Measurements from ENCODE around the gene GCNT1. TPM values are rescaled to one million over a fixed set of nuclear protein-coding genes. Genes with fewer than 3 reads are reported as not detected.
"Not testable (repeated sequence)": the region's sequence is repeated elsewhere in the genome, so short reads cannot be mapped to it uniquely, and the experiment has no call there.

Gene GCNT1
- total RNA-seq, 1 experiment from 2014 or later = 15.3 TPM

GRCh38 chr9:76529653-76530052, 70.7 kb downstream of the GCNT1 start:
- POLR2A ChIA-PET (ENCODE audit: unreplicated experiment) = no interaction called here

GRCh38 chr9:76530458-76531110, 71.6 kb downstream of the GCNT1 start:
- Histone ChIP-seq H3K9me2 (ENCODE audit: insufficient read depth) (no peaks in the 10 kb centered on the region), H3K79me2 (ENCODE audit: low read depth) (no peaks in the 10 kb centered on the region), H2AFZ (no peak overlapping the region; the same call in 1 of the 2 replicates), H3K4me2 (peak overlapping the region; percentile 32; the same call in 1 of the 2 replicates), H3F3A (ENCODE audit: insufficient read depth, low read depth) (peaks cover 7% of the 10 kb centered on the region; the same call in 1 of the 2 replicates), H3K36me3 (ENCODE audit: low read depth) (no peaks in the 10 kb centered on the region), H3K4me3 (no peak overlapping the region), H4K20me1 (ENCODE audit: insufficient read depth) (no peaks in the 10 kb centered on the region), H3K9me3 (ENCODE audit: insufficient read depth, low read depth) (no peaks in the 10 kb centered on the region), H3K27ac (peak overlapping the region; percentile 45; the same call in 1 of the 2 replicates), H3K4me1 (replicated peaks; ENCODE audit: insufficient read depth) (peaks cover 24% of the 10 kb centered on the region), H3K27me3 (ENCODE audit: insufficient read depth, low read depth) (no peaks in the 10 kb centered on the region)
- ChIA-PET CTCF (interaction anchor here (0.7 kb wide), 1 partner anchor 194 kb away, joined by 5 read pairs; no protein-coding TSS in a partner anchor), POLR2A (ENCODE audit: unreplicated experiment) (no interaction called here)
- DNase-seq = no peak
- TF ChIP-seq CTCF (conservative IDR thresholded peaks at IDR 0.05) (no peak), EZH2 (IDR thresholded peaks at IDR 0.05; ENCODE audit: low read depth) (no peak)
- no TSS peak for BruUV-seq (replicated peaks)
- intact Hi-C loops (cut with micrococcal nuclease; ENCODE audit: unreplicated experiment) = no loop called here

More at GRCh38 chr9:76529653-76530052, 70.7 kb downstream of the GCNT1 start:
- intact Hi-C loops (cut with micrococcal nuclease; ENCODE audit: unreplicated experiment) = no loop called here
- peaks cover 8% of the 10 kb centered on the region; the same call in 1 of the 2 replicates for H3F3A ChIP-seq (ENCODE audit: insufficient read depth, low read depth)
- no peaks in the 10 kb centered on the region for H3K9me2 ChIP-seq (ENCODE audit: insufficient read depth)
- BruUV-seq (replicated peaks) = no TSS peak
- TF ChIP-seq EZH2 (IDR thresholded peaks at IDR 0.05; ENCODE audit: low read depth) (no peak), CTCF (conservative IDR thresholded peaks at IDR 0.05) (no peak)
- H2AFZ ChIP-seq = no peak overlapping the region
- peaks cover 28% of the 10 kb centered on the region for H3K4me1 ChIP-seq (replicated peaks; ENCODE audit: insufficient read depth)
- no peaks in the 10 kb centered on the region for H3K27me3 ChIP-seq (ENCODE audit: insufficient read depth, low read depth)
- no peaks in the 10 kb centered on the region for H3K36me3 ChIP-seq (ENCODE audit: low read depth)
- CTCF ChIA-PET = no interaction called here
- H3K4me2 ChIP-seq = no peak overlapping the region
- no peak for DNase-seq
- no peak overlapping the region for H3K27ac ChIP-seq
- no peaks in the 10 kb centered on the region for H3K9me3 ChIP-seq (ENCODE audit: insufficient read depth, low read depth)
- H3K79me2 ChIP-seq (ENCODE audit: low read depth) = no peaks in the 10 kb centered on the region
- H4K20me1 ChIP-seq (ENCODE audit: insufficient read depth) = no peaks in the 10 kb centered on the region
- H3K4me3 ChIP-seq = no peak overlapping the region

GRCh38 chr9:76531231-76531780, 72.3 kb downstream of the GCNT1 start:
- CTCF ChIA-PET = no interaction called here

GRCh38 chr9:76532877-76533276, 73.9 kb downstream of the GCNT1 start:
- H3F3A ChIP-seq (ENCODE audit: insufficient read depth, low read depth); H3K27me3 ChIP-seq (ENCODE audit: insufficient read depth, low read depth); H3K27ac ChIP-seq; H3K9me3 ChIP-seq (ENCODE audit: insufficient read depth, low read depth); DNase-seq; H2AFZ ChIP-seq; H3K9me2 ChIP-seq (ENCODE audit: insufficient read depth); H4K20me1 ChIP-seq (ENCODE audit: insufficient read depth); POLR2A ChIA-PET (ENCODE audit: unreplicated experiment); intact Hi-C loops (cut with micrococcal nuclease; ENCODE audit: unreplicated experiment); H3K36me3 ChIP-seq (ENCODE audit: low read depth); H3K4me2 ChIP-seq; BruUV-seq (replicated peaks); H3K79me2 ChIP-seq (ENCODE audit: low read depth); CTCF ChIA-PET; H3K4me3 ChIP-seq: not testable (repeated sequence)
- peaks cover 10% of the 10 kb centered on the region for H3K4me1 ChIP-seq (replicated peaks; ENCODE audit: insufficient read depth)

More at GRCh38 chr9:76531231-76531780, 72.3 kb downstream of the GCNT1 start:
- DNase-seq = peak in 1 of 2 experiments; percentile 55
- POLR2A ChIA-PET (ENCODE audit: unreplicated experiment) = no interaction called here
- H3K4me3 ChIP-seq = no peak overlapping the region
- BruUV-seq (replicated peaks) = no TSS peak
- no peaks in the 10 kb centered on the region for H3K27me3 ChIP-seq (ENCODE audit: insufficient read depth, low read depth)
- H2AFZ ChIP-seq = peak overlapping the region; percentile 55; the same call in 1 of the 2 replicates
- peaks cover 17% of the 10 kb centered on the region for H3K4me1 ChIP-seq (replicated peaks; ENCODE audit: insufficient read depth)
- no peaks in the 10 kb centered on the region for H3K36me3 ChIP-seq (ENCODE audit: low read depth)
- intact Hi-C loops (cut with micrococcal nuclease; ENCODE audit: unreplicated experiment) = no loop called here
- TF ChIP-seq EZH2 (IDR thresholded peaks at IDR 0.05; ENCODE audit: low read depth) (no peak), CTCF (conservative IDR thresholded peaks at IDR 0.05) (no peak)
- no peaks in the 10 kb centered on the region for H3K79me2 ChIP-seq (ENCODE audit: low read depth)
- H3K4me2 ChIP-seq = peak overlapping the region; percentile 32
- H3K27ac ChIP-seq = peak overlapping the region; percentile 45
- H3K9me3 ChIP-seq (ENCODE audit: insufficient read depth, low read depth) = no peaks in the 10 kb centered on the region
- H3K9me2 ChIP-seq (ENCODE audit: insufficient read depth) = no peaks in the 10 kb centered on the region
- H4K20me1 ChIP-seq (ENCODE audit: insufficient read depth) = no peaks in the 10 kb centered on the region
- peaks cover 2% of the 10 kb centered on the region; the same call in 1 of the 2 replicates for H3F3A ChIP-seq (ENCODE audit: insufficient read depth, low read depth)

Measured in PC-9 (cell line).